Stimulated activated CD4-positive, alpha-beta T cell treated with anti-CD3 and anti-CD28 coated beads, Interleukin-4, amount 100 ng/mL, for 1 hour (primary cell): ENCODE data around the gene SIX3.

ENCODE experiments used
- DNase-seq: peaks from one replicate; pipeline ENCODE4 v3.0.0-alpha.2; 2020

Gene SIX3

GRCh38 chr2:44931198-44931780 is 10.2 kb upstream of the SIX3 start:
- no peak for DNase-seq

- no peak for DNase-seq
These were observed 9.4 kb upstream of the SIX3 start for GRCh38 chr2:44932079-44932478.

GRCh38 chr2:44932564-44933392 is 8.7 kb upstream of the SIX3 start:
- no peak for DNase-seq

- no peak for DNase-seq
These were observed 8.0 kb upstream of the SIX3 start for GRCh38 chr2:44933434-44933951.

- DNase-seq, result no peak
These were observed 7.2 kb upstream of the SIX3 start for GRCh38 chr2:44934038-44934982.

- DNase-seq, result no peak
These were observed 6.3 kb upstream of the SIX3 start for GRCh38 chr2:44934983-44935728.

- no peak for DNase-seq
These were observed 5.8 kb upstream of the SIX3 start for GRCh38 chr2:44935729-44936098.

- DNase-seq, result no peak
These were observed 5.2 kb upstream of the SIX3 start for GRCh38 chr2:44936275-44936674.

GRCh38 chr2:44936715-44937687 is 4.5 kb upstream of the SIX3 start:
- no peak for DNase-seq

GRCh38 chr2:44937688-44938240 is 3.7 kb upstream of the SIX3 start:
- DNase-seq, result no peak

- DNase-seq, result no peak
These were observed 3.0 kb upstream of the SIX3 start for GRCh38 chr2:44938287-44939105.

GRCh38 chr2:44939106-44940048 is 2.1 kb upstream of the SIX3 start:
- no peak for DNase-seq

- DNase-seq, result no peak
These were observed 1.4 kb upstream of the SIX3 start for GRCh38 chr2:44940049-44940494.

- no peak for DNase-seq
These were observed 604 bp upstream of the SIX3 start for GRCh38 chr2:44940732-44941464.

- no peak for DNase-seq
These were observed 965 bp downstream of the SIX3 start for GRCh38 chr2:44942304-44943030.

- no peak for DNase-seq
These were observed 1.7 kb downstream of the SIX3 start for GRCh38 chr2:44943031-44943692.

- DNase-seq, result no peak
These were observed 2.2 kb downstream of the SIX3 start for GRCh38 chr2:44943693-44944101.
